ENCODE data around the gene TIMM17A.

The TIMM17A gene

DNA sequence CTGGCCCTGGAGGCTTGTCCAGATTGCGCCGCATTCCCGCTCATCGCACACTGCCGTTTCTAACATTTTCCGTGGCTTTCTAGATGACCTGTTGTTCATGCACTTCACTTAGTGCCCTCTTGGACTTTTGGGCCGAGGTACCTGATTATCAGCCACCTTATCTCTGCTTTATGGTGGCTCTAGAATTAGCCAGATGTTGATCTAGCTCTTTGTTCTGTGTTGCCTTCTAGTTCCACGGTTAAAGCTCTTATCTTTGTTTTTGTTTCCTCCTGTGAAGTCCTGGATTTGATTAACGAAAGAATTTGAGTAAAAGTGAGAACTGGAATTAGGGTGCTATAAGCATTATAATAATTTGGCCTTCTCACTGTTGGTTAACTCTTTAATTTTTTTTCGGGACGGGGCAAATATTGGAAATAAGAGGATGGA, 28.1 kb downstream of the TIMM17A start:
- no peak for DNase-seq (ENCODE audit: low read depth in 2 of 2)

DNA sequence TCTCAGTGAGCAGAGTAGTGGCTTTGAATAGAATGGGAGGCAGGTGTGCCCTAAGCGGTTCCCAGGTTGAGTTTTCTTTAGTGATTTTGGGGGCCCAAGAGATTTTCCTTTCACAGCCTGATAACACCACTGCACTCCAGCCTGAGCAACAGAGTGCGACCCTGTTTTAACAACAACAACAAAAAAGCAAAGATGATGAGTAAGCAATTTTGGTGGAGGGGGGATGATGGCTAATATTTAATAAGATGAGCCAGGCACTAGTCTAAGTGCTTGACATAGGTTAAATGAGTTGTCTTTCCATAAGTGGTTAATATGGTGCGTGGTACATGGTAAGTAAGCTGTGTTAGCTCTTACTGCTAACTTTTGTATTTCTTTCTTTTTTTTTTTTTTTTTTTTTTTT, 29.1 kb downstream of the TIMM17A start:
- no peak for DNase-seq (ENCODE audit: low read depth in 2 of 2)

DNA sequence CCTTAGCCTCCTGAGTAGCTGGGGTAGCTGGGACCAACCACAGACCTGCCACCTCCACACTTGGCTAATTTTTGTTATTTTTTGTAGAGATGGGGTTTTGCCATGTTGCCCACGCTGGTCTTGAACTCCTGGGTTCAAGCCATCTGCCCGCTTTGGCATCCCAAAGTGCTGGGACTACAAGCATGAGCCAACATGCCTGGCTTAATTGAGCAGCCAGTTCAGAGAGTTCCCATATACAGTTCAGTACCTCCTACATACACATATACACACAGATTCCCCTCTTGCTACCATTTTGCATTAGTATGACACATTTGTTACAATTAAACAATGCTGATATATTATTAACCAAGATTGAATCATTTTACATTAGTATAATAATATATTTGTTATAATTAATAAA, 30.1 kb downstream of the TIMM17A start:
- no peak for DNase-seq (ENCODE audit: low read depth in 2 of 2)

DNA sequence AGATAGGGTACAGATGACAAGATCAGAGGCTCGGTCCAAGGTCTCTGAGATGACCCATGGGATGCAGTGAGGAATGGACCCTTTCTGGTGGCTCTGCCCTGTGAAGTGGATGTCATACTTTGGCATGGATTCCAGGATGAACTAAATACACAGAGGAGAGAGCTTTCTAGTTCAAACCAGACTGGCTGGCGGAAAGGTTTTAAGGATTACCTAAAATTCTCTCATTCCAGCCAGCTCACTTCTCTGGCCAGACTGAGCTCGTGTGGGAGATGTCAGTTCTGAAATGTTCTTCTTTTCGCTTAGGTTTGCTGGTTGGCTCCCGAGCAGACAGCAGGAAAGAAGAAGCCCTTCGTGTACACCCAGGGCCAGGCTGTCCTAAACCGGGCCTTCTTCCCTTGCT, 33.3 kb downstream of the TIMM17A start:
- no peak for DNase-seq (ENCODE audit: low read depth in 2 of 2)

DNA sequence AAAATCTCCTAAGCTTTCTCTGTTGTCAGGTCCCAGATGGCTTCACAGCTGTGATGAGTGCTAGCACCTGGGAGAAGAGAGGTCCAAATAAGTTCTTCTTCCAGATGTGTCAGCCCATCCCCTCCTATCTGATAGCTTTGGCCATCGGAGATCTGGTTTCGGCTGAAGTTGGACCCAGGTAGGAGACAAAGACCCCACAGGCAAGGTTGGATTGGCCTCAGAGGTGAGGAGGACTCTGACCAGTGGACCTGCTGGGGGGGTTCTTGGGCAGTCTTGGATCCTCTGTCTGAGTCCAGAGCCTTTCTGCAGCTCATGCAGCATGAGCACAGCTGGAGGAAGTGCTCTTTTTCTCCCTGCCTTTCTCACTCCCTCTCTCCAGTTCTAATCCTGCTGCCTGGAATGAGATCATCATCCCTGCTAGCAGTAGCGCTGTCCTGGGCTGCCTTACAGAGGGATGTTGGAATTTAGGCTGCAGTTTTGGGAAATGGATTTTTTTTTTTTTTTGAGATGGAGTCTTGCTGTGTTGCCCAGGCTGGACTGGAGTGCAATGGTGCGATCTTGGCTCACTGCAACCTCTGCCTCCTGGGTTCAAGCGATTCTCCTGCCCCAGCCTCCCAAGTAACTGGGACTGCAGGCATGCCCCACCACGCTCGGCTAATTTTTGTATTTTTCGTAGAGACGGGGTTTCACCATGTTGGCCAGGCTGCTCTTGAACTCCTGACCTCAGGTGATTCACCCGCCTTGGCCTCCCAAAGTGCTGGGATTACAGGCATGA, 34.2 kb downstream of the TIMM17A start:
- DNase-seq (ENCODE audit: low read depth in 2 of 2) = no peak

DNA sequence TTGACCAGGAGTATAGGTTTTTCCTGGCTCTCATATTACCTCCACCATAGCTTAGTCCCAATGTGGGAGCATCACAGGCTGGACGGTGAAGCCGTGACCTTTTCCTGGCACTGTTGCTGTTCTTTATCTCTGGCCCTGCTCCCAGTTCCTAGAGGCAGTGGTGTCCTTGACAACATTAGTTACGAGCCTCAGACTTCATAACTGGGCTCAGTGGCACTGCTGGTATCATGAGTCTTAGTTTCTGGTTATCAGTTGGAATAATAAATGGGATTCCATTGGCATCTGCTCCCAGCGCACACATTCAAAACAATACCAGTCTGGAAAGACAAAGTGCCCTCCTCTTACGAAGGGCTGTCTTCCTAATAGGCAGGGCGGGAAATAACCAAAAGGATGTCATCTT, 35.1 kb downstream of the TIMM17A start:
- no peak for DNase-seq (ENCODE audit: low read depth in 2 of 2)

DNA sequence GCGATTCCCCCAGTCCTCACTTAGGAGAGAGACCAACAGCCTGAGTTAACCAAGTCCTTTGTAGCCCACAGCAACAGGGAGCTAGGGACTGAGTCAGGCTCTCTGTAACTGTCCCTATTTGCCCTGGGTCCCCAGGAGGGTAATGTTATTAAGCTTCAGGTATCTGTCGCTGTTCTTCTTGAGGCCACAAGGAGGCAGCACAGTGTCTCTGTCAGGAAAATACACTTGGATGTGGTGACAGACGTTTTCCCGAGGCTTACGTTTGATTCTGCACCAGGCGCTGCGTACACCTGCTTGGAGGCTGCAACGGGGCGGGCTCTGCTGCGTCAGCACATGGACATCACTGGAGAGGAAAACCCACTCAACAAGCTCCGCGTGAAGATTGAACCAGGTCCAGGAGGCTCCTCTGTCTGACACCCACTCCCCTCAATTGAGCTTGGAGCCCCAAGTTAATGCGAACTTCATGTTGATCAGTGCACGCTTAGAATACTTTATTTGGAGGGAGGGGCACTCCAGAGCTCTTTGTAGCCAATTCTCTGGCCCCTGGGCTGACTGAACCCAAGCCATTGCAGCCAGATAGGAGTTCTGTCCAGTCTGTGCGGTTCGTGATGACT, 44.4 kb downstream of the TIMM17A start:
- no peak for DNase-seq (ENCODE audit: low read depth in 2 of 2)

DNA sequence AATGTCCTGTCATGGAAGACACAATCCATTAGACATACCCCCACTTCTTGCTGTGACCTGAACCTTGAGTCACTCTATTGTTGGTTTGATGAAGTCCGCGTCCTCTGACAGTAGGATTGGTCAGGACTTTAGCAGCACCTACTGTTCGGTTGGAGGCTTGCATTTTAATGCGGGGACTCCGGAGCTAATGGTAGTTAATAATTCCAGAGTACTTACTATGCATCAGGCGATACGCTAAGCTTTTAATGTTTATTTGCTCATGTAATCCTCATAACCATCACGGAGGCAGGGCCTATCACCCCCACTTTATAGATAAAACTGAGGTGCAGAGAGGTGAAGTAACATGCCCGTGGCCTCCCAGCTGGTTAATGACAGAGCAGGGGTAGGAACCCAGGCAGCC, 47.2 kb downstream of the TIMM17A start:
- no peak for DNase-seq (ENCODE audit: low read depth in 2 of 2)

DNA sequence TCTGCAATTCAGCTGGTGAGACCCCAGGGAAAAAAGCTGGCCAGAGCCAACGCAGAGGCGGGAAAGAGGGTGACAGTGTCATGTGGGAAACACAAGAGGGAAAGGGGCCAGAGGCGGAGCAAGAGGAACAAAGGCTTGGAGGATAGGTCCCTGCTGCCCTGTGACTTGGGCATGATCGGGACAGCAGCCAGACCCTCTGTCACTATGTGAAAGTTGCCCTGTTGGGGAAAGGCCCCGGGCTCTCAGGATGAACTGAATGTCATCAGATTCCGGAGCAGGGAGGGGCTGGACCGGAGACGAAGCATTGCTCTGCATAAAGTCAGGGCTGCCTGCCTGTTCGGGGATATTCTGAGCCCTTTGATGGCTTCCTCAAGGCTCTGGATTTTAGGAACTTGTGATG, 49.4 kb downstream of the TIMM17A start:
- no peak for DNase-seq (ENCODE audit: low read depth in 2 of 2)

DNA sequence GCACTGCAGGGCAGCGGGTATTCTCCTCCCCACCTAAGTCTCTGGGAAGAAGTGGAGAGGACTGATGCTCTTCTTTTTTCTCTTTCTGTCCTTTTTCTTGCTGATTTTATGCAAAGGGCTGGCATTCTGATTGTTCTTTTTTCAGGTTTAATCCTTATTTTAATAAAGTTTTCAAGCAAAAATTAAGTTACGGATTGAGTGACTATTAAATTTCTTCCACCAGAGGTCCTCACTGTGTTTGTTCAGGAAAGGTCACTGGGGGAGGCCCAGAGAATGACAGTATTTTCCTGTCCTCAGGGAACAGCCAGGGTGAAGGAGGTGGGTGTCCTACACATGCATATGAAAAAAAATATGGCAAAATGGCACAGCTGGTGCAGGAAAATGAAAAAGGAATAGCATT, 50.7 kb downstream of the TIMM17A start:
- DNase-seq (ENCODE audit: low read depth in 2 of 2) = no peak

DNA sequence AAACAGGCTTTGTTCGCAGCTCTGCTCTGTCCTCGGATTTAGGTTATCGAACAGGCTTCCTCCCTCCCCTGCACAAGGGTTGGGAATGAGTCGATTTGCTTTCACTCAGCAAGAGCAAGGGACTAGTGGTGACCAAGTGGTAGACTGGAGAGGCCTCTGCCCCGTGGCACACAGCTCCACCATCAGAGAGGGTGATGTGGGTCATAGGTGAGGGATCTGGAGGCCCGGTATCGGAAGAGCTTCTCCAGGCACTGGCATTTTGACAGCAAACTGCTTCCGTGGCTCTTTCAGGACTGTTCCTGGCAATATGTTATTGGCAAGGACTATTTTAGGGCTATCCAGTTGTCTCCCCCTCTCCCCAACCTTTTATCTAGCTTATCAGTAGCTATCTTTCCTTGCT, 52.0 kb downstream of the TIMM17A start:
- DNase-seq (ENCODE audit: low read depth in 2 of 2) = no peak

DNA sequence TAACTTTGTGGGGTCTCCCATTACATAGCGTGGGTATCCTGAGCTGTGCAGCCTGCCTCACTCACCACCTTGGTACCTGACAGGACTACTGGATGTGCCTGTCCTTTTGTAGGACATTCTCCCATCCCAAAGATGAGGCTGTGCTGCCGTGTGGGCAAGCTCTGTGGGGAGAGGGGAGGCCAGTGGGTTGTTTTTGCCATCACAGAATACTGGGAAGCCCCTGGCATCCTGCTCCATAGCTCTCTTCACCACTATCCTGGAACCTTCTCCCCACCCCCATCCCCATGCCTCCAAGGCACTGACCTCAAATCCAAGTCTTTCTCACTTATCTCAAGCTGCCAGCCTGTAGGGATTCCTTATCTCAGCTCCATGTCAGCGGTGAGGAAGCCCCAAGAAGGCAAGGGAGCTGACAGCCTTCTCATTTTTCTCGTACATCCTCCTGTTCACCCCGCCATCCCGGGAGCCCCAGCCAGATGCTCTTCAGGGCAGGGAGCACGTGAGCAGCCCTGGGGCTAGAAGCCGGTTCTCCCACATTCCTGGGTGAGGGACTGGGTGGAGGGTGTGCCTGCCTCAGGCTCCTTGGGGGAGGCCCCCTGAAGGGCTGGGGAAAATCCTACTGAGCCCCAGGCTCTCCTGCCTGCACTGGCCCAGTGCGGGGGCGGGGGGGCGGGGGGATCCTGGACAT, 52.6 kb downstream of the TIMM17A start:
- DNase-seq (ENCODE audit: low read depth in 2 of 2) = no peak

DNA sequence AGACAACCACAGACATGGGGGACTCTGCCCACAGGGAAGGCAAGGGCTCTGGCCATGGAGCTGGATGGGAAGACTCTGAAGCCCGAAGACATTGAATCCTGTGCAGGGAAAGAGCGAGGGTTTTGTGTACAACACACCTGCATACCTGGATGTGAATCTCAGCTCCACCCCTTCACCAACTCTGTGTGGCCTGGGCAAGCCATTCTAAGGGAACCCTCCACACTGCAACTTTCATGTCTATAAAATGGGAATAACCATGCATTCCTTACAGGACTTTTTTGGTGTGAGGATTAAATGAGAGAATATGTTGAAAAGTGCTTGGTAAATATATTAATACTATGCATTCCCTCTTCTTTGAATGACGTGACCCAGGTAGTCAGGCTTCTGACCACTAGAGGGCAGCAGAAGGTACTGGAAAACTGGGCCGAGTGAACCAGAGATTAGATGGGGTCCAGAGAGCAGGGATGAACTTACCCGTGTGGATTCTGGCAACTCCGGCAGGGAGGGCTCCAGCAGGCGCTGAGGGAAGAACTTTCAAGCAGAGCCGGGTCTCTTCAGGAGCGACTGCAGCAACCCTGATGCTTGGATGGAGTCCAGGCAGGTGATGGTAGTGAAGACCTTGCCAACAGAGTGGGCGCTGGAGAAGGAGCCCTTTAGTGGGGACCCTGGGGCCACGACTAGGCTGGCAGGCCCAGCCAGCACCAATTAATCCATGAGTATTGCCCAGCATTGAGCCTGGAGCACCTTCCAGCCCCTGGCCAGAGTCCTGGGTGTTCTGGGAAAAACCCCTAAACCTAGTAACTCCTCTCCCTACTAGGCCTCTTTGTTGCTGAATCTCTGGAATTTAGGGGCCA, 54.2 kb downstream of the TIMM17A start:
- peak; percentile 11 to 38 for DNase-seq (ENCODE audit: low read depth in 2 of 2)

DNA sequence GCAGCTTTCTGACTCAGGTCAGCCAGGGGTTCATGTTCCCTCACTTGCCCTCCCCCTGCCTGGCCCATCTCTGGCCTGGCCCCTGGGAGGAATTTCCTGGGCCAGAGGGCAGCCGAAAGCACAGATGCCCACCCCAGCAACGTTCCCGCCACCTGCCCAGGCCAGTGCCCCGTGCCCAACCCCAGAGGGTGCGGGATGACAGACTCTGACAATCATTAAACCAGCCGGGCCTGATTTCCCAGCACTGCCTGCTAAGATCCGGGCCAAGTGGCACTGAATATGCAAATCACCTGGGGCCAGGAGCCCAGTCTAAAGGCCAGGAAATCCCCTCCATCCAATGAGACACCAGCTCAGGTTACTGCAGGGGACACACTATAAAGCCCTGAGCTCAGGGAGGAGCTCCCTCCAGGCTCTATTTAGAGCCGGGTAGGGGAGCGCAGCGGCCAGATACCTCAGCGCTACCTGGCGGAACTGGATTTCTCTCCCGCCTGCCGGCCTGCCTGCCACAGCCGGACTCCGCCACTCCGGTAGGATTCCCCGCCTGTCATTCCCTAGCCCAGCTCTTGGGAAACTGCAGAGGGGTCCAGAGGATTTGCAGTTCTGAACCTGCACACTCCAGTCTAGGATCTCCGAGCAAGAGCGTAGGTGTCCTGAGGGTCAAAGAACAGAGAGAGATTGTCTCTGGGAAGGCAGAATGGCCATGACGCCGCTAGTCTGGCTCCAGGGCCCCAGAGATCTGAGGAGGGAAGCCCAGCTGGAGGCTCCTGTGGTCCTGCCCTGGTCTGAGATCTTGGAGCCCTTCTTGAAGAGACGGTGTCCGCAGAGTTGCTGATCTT, 55.1 kb downstream of the TIMM17A start, which contains the start of gene ELF3:
Gene ELF3 (plus strand): TSS at position 408 of the 836 bp plus-strand sequence. CDS start 550 bp downstream, outside the sequence.
- DNase-seq (ENCODE audit: low read depth in 2 of 2) = no peak

DNA sequence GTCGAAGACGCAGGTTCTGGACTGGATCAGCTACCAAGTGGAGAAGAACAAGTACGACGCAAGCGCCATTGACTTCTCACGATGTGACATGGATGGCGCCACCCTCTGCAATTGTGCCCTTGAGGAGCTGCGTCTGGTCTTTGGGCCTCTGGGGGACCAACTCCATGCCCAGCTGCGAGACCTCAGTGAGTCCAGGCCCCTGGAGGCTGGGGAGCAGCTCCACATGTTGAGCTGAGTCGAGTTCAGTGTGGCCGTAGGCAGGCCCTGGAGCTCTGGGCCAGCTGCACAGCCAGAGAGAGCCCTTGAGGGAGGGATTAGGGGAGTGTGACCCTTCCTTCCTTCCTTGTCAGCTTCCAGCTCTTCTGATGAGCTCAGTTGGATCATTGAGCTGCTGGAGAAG, 56.7 kb downstream of the TIMM17A start:
- DNase-seq (ENCODE audit: low read depth in 2 of 2) = no peak

DNA sequence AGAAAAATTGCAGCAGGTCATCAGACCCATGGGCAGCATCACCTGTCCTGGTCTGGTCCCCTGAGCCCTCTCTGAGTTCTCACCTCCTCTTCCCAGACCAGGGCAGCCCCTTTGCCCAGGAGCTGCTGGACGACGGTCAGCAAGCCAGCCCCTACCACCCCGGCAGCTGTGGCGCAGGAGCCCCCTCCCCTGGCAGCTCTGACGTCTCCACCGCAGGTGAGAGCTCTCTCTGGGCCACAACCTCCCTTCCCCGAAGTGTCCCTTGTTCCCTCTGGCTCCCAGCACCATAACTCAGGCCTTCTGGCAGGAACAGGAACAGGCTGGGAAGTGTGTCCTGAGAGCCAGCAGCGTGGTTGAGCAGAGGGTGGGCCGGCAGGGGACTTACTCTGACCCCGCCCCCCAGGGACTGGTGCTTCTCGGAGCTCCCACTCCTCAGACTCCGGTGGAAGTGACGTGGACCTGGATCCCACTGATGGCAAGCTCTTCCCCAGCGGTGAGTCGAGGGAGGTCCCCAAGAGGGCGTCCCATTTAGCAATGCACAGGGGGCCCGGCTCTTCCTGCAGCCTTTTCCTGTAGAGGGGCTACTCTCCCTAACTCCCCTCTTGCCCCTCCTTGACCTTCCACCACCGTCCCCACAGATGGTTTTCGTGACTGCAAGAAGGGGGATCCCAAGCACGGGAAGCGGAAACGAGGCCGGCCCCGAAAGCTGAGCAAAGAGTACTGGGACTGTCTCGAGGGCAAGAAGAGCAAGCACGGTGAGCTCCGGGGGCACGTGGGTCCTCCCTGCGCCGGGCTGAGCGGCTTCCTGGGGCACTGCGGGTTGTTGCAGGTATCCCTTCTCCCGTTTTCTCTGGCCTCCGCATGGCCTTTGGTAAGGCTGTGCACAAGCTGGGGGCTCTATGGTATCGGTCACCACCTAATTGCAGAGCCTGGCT, 57.5 kb downstream of the TIMM17A start:
- no peak for DNase-seq (ENCODE audit: low read depth in 2 of 2)

DNA sequence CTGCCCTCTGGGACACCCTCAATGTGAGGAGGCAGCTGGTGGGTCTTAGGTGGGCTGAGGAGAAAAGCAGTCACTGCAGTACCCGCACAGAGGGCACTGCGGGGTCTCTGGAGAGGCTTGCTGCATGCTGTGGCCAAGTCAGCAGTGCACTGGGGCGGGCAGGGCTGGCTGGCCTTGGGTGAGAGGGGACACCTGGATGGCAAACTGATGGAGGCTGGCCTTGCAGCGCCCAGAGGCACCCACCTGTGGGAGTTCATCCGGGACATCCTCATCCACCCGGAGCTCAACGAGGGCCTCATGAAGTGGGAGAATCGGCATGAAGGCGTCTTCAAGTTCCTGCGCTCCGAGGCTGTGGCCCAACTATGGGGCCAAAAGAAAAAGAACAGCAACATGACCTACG, 58.3 kb downstream of the TIMM17A start:
- no peak for DNase-seq (ENCODE audit: low read depth in 2 of 2)

DNA sequence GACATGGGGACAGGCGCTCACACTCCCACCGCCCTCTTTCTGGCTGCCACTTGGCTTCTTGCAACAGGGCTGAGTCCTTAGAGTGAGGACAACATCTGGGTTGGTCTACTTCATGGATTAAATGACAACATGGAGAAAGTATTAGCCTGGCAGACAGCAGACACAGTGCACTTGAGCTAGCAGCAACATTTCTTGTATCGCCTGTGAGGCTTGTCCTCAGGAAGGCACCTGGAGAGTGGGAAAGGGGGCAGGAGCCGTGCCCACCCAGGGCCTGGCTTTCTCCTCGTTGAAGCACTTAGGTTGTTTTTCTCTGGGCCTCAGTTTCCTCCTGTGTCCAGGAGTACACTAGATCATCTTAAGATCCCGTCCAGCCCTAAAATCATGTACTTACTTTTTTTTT, 58.8 kb downstream of the TIMM17A start:
- no peak for DNase-seq (ENCODE audit: low read depth in 2 of 2)

DNA sequence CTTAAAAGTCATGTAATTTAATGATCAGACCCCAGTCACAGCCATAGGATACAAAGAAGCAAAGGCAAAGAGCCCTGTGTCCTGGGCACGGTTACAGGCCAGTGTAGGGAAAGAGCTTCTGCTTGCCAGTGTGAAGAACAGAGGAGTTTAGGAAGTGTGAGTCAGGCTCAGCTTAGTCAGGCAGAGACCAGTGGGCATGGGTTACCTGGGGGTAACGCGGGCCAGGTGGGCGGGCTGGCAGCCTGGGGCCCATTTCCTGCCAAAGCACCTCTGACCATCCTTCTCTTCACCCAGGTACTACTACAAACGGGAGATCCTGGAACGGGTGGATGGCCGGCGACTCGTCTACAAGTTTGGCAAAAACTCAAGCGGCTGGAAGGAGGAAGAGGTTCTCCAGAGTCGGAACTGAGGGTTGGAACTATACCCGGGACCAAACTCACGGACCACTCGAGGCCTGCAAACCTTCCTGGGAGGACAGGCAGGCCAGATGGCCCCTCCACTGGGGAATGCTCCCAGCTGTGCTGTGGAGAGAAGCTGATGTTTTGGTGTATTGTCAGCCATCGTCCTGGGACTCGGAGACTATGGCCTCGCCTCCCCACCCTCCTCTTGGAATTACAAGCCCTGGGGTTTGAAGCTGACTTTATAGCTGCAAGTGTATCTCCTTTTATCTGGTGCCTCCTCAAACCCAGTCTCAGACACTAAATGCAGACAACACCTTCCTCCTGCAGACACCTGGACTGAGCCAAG, 59.8 kb downstream of the TIMM17A start:
- no peak for DNase-seq (ENCODE audit: low read depth in 2 of 2)

DNA sequence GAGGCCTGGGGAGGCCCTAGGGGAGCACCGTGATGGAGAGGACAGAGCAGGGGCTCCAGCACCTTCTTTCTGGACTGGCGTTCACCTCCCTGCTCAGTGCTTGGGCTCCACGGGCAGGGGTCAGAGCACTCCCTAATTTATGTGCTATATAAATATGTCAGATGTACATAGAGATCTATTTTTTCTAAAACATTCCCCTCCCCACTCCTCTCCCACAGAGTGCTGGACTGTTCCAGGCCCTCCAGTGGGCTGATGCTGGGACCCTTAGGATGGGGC, 60.3 kb downstream of the TIMM17A start:
- DNase-seq (ENCODE audit: low read depth in 2 of 2) = no peak

Measured in stimulated activated CD4-positive, alpha-beta T cell treated with anti-CD3 and anti-CD28 coated beads, Interleukin-1b, Interleukin-23, amount 100 ng/mL, for 1 hour (primary cell).